SK-N-SH treated with all-trans-retinoic acid at 6 μM for 48 hours (cell line): ENCODE results near the gene ARHGEF10L.

ENCODE experiments used
- ATAC-seq: fragments of 200-7000 bp; cut with Tn5 transposase; 3 replicates; pipeline ENCODE4 v1.9.1; 2020; ENCODE audit warnings: mild to moderate bottlenecking, moderate library complexity
- ARNTL ChIP-seq: fragments of 450-650 bp; formaldehyde crosslinking; IDR thresholded peaks from 2 replicates; pipeline ENCODE4 v1.5.0; 2020; ENCODE audit warnings: low read depth, mild to moderate bottlenecking, moderate library complexity, borderline replicate concordance
- BACH2 ChIP-seq: fragments of 250-450 bp; sonication (Bioruptor Pico); IDR thresholded peaks from 2 replicates; pipeline ENCODE4 v1.9.0; 2021; ENCODE audit warnings: mild to moderate bottlenecking, borderline replicate concordance
- CSDC2 ChIP-seq: fragments of 250-450 bp; sonication (Bioruptor Pico); IDR thresholded peaks from 2 replicates; pipeline ENCODE4 v1.5.0; 2020; ENCODE audit warnings: mild to moderate bottlenecking, moderate library complexity
- ESRRG ChIP-seq: fragments of 250-450 bp; sonication (Bioruptor Pico); IDR thresholded peaks from 2 replicates; pipeline ENCODE4 v1.6.1; 2021; ENCODE audit warnings: mild to moderate bottlenecking
- GLIS3 ChIP-seq: fragments of 250-450 bp; sonication (Bioruptor Pico); IDR thresholded peaks from 2 replicates; pipeline ENCODE4 v1.5.0; 2020; ENCODE audit warnings: mild to moderate bottlenecking, moderate library complexity
- ISL1 ChIP-seq: fragments of 250-450 bp; sonication (Bioruptor Pico); IDR thresholded peaks from 2 replicates; pipeline ENCODE4 v2.1.2; 2022; ENCODE audit warnings: mild to moderate bottlenecking, moderate library complexity
- OSR1 ChIP-seq: fragments of 250-450 bp; sonication (Bioruptor Pico); IDR thresholded peaks from 2 replicates; pipeline ENCODE4 v1.8.0; 2022; ENCODE audit warnings: moderate library complexity, mild to moderate bottlenecking, inconsistent platforms
- PPARA ChIP-seq: fragments of 250-450 bp; sonication (Bioruptor Pico); IDR thresholded peaks from 2 replicates; pipeline ENCODE4 v1.5.0; 2020; ENCODE audit warnings: mild to moderate bottlenecking, borderline replicate concordance
- RARB ChIP-seq: fragments of 250-450 bp; sonication (Bioruptor Pico); IDR thresholded peaks from 2 replicates; pipeline ENCODE4 v1.8.0; 2021; ENCODE audit warnings: mild to moderate bottlenecking, moderate library complexity
- TCF4 ChIP-seq: fragments of 250-450 bp; sonication (Bioruptor Pico); IDR thresholded peaks from 2 replicates; pipeline ENCODE4 v1.8.0; 2021; ENCODE audit warnings: mild to moderate bottlenecking, moderate library complexity, borderline replicate concordance
- TOX ChIP-seq: fragments of 250-450 bp; sonication (Bioruptor Pico); IDR thresholded peaks from 2 replicates; pipeline ENCODE4 v1.8.0; 2021; ENCODE audit warnings: mild to moderate bottlenecking, moderate library complexity, borderline replicate concordance
- TSHZ2 ChIP-seq: fragments of 250-450 bp; sonication (Bioruptor Pico); IDR thresholded peaks from 2 replicates; pipeline ENCODE4 v1.5.0; 2020; ENCODE audit warnings: mild to moderate bottlenecking, moderate library complexity
- ZC3H10 ChIP-seq: fragments of 250-450 bp; sonication (Bioruptor Pico); IDR thresholded peaks from 2 replicates; pipeline ENCODE4 v1.5.1; 2021; ENCODE audit warnings: mild to moderate bottlenecking, moderate library complexity
- ZFP3 ChIP-seq: fragments of 250-450 bp; sonication (Bioruptor Pico); IDR thresholded peaks from 2 replicates; pipeline ENCODE4 v1.5.0; 2020; ENCODE audit warnings: mild to moderate bottlenecking, moderate library complexity
- ZFP30 ChIP-seq: fragments of 450-650 bp; formaldehyde crosslinking; IDR thresholded peaks from 2 replicates; pipeline ENCODE4 v1.5.0; 2022; ENCODE audit warnings: mild to moderate bottlenecking, moderate library complexity
- ZNF565 ChIP-seq: fragments of 450-650 bp; formaldehyde crosslinking; conservative IDR thresholded peaks from 2 replicates; pipeline ENCODE4 v1.5.0; 2020; ENCODE audit warnings: low read depth, mild to moderate bottlenecking, moderate library complexity
- ZNF70 ChIP-seq: fragments of 450-650 bp; formaldehyde crosslinking; IDR thresholded peaks from 2 replicates; pipeline ENCODE4 v1.5.0; 2020; ENCODE audit warnings: mild to moderate bottlenecking, moderate library complexity
- ZNF8 ChIP-seq: fragments of 450-650 bp; formaldehyde crosslinking; IDR thresholded peaks from 2 replicates; pipeline ENCODE4 v1.5.0; 2020; ENCODE audit warnings: mild to moderate bottlenecking, moderate library complexity
- TF ChIP-seq, protein P1 (sequence below): fragments of 250-450 bp; sonication (Bioruptor Pico); IDR thresholded peaks from 2 replicates; pipeline ENCODE4 v1.5.1; 2020; ENCODE audit warnings: low read depth, mild to moderate bottlenecking, moderate library complexity
- TF ChIP-seq, protein P2 (sequence below): fragments of 250-450 bp; sonication (Bioruptor Pico); IDR thresholded peaks from 2 replicates; pipeline ENCODE4 v1.5.1; 2021; ENCODE audit warnings: mild to moderate bottlenecking, moderate library complexity
- TF ChIP-seq, protein P3 (sequence below): fragments of 250-450 bp; sonication (Bioruptor Pico); IDR thresholded peaks from 2 replicates; pipeline ENCODE4 v1.8.0; 2020; ENCODE audit warnings: mild to moderate bottlenecking, moderate library complexity, borderline replicate concordance
- TF ChIP-seq, protein P4 (sequence below): fragments of 250-450 bp; sonication (Bioruptor Pico); IDR thresholded peaks from 2 replicates; pipeline ENCODE4 v1.8.0; 2021; ENCODE audit warnings: low read depth, mild to moderate bottlenecking, moderate library complexity, borderline replicate concordance

Gene ARHGEF10L

GRCh38 chr1:17527036-17527914 is 12.2 kb upstream of the ARHGEF10L start:
- peak; percentile 18 for ATAC-seq
- TF ChIP-seq, protein P1, sequence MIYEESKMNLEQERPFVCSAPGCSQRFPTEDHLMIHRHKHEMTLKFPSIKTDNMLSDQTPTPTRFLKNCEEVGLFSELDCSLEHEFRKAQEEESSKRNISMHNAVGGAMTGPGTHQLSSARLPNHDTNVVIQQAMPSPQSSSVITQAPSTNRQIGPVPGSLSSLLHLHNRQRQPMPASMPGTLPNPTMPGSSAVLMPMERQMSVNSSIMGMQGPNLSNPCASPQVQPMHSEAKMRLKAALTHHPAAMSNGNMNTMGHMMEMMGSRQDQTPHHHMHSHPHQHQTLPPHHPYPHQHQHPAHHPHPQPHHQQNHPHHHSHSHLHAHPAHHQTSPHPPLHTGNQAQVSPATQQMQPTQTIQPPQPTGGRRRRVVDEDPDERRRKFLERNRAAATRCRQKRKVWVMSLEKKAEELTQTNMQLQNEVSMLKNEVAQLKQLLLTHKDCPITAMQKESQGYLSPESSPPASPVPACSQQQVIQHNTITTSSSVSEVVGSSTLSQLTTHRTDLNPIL (CRISPR knock-in tag): no peak
- no peak for TF ChIP-seq ZNF565
- TF ChIP-seq BACH2: no peak
- TF ChIP-seq, protein P2, sequence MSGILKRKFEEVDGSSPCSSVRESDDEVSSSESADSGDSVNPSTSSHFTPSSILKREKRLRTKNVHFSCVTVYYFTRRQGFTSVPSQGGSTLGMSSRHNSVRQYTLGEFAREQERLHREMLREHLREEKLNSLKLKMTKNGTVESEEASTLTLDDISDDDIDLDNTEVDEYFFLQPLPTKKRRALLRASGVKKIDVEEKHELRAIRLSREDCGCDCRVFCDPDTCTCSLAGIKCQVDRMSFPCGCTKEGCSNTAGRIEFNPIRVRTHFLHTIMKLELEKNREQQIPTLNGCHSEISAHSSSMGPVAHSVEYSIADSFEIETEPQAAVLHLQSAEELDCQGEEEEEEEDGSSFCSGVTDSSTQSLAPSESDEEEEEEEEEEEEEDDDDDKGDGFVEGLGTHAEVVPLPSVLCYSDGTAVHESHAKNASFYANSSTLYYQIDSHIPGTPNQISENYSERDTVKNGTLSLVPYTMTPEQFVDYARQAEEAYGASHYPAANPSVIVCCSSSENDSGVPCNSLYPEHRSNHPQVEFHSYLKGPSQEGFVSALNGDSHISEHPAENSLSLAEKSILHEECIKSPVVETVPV (CRISPR knock-in tag): no peak
- no peak for TF ChIP-seq ZC3H10 (CRISPR knock-in tag)
- TF ChIP-seq TSHZ2 (CRISPR knock-in tag): no peak
- no peak for TF ChIP-seq ZNF70 (CRISPR knock-in tag)
- no peak for TF ChIP-seq ZFP30 (CRISPR knock-in tag)
- TF ChIP-seq ISL1 (CRISPR knock-in tag): no peak
- no peak for TF ChIP-seq TCF4 (CRISPR knock-in tag)

DNA sequence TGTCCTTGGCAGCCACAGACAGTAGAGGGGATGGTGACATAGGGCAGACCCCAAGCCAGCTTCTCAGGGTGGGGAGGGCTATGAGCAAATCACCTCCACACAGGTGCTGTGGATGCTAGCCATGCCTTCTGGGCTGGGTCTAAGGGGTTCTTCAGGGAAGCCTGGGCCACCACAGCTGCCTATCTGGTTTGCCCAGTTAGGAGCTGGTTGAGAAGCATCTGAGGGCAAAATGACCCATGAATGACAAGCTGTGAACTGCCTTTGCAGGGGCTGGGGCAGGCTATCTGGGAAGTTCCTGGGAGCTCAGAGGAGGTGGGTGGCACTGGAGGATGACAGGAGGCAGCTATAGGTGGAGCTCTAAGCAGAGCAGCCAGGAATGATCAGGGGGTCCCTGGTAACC is 10.1 kb upstream of the ARHGEF10L start:
- TF ChIP-seq, protein P2 (CRISPR knock-in tag): no peak
- TF ChIP-seq TSHZ2 (CRISPR knock-in tag) (no peak), ARNTL (no peak), OSR1 (CRISPR knock-in tag) (no peak), TOX (no peak), CSDC2 (CRISPR knock-in tag) (no peak), ZC3H10 (CRISPR knock-in tag) (no peak), BACH2 (no peak), GLIS3 (no peak), PPARA (CRISPR knock-in tag) (no peak), ISL1 (CRISPR knock-in tag) (no peak), ZNF8 (no peak), ZFP3 (no peak), ZFP30 (CRISPR knock-in tag) (no peak), TCF4 (CRISPR knock-in tag) (no peak), RARB (CRISPR knock-in tag) (no peak), ZNF70 (CRISPR knock-in tag) (no peak), ESRRG (no peak)
- TF ChIP-seq, protein P3, sequence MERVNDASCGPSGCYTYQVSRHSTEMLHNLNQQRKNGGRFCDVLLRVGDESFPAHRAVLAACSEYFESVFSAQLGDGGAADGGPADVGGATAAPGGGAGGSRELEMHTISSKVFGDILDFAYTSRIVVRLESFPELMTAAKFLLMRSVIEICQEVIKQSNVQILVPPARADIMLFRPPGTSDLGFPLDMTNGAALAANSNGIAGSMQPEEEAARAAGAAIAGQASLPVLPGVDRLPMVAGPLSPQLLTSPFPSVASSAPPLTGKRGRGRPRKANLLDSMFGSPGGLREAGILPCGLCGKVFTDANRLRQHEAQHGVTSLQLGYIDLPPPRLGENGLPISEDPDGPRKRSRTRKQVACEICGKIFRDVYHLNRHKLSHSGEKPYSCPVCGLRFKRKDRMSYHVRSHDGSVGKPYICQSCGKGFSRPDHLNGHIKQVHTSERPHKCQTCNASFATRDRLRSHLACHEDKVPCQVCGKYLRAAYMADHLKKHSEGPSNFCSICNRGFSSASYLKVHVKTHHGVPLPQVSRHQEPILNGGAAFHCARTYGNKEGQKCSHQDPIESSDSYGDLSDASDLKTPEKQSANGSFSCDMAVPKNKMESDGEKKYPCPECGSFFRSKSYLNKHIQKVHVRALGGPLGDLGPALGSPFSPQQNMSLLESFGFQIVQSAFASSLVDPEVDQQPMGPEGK (CRISPR knock-in tag): no peak
- TF ChIP-seq, protein P4, sequence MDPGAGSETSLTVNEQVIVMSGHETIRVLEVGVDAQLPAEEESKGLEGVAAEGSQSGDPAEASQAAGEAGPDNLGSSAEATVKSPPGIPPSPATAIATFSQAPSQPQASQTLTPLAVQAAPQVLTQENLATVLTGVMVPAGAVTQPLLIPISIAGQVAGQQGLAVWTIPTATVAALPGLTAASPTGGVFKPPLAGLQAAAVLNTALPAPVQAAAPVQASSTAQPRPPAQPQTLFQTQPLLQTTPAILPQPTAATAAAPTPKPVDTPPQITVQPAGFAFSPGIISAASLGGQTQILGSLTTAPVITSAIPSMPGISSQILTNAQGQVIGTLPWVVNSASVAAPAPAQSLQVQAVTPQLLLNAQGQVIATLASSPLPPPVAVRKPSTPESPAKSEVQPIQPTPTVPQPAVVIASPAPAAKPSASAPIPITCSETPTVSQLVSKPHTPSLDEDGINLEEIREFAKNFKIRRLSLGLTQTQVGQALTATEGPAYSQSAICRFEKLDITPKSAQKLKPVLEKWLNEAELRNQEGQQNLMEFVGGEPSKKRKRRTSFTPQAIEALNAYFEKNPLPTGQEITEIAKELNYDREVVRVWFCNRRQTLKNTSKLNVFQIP (CRISPR knock-in tag): no peak

More for the DNA sequence above, 10.1 kb upstream of the ARHGEF10L start:
- ATAC-seq: no peak
